ENCODE results near the gene RSAD1.

The RSAD1 gene

DNA sequence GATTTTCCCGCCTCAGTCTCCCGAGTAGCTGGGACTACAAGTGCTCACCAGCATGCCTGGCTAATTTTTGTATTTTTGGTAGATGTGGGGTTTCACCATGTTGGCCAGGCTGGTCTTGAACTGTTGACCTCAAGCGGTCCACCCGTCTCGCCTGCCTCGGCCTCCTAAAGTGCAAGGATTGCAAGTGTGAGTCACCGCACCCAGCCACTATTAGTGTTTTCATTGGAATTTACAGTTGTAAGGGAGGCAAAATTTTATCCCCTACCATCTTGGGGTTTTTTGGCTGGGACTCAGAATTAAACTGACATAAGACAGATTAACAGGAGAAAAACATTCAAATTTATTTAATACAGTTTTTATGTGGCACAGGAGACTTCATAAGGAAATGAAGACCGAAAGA is 17.3 kb downstream of the RSAD1 start:
- no peak for DNase-seq

GRCh38 chr17:50498021-50498874 is 19.6 kb downstream of the RSAD1 start:
- no peak for DNase-seq

DNA sequence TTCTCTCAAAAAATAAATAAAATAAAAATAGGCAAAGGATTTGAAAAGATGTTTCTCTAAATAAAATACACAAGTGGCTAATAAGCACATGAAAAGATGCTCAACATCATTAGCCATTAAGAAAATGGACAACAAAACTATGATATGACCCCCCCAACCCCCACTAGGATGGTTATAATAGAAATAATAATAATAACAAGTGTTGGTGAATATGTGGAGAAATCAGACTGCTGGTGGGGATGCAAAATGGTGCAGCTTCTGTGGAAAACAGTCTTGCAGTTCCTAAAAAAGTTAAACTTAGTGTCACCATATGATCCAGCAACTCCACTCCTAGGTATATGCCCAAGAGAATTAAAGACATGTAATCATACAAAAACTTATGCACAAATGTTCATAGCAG is 20.6 kb downstream of the RSAD1 start:
- no peak for DNase-seq

DNA sequence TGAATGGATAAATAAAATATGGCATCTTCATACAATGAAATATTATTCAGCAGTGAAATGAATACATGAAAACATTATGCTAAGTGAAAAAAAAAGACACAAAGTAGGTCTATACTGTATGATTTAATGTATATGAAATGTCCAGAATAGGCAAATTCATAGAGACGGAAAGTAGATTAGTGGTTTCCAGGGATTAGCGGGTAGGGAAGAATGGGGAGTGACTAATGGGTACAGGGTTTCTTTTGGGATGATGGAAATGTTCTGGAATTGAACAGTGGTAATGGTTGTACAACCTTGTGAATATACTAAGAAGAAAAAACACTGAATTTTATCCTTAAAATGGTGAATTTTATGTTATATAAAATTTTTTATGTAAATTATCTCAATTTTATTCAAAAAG is 21.1 kb downstream of the RSAD1 start:
- no peak for DNase-seq

- DNase-seq: no peak
Observed at GRCh38 chr17:50501054-50501453, 22.4 kb downstream of the RSAD1 start.

- no peak for DNase-seq
Observed at GRCh38 chr17:50502301-50502990, 23.8 kb downstream of the RSAD1 start.

GRCh38 chr17:50505591-50506130 is 27.0 kb downstream of the RSAD1 start:
- DNase-seq: no peak

GRCh38 chr17:50506298-50506697 is 27.6 kb downstream of the RSAD1 start:
- no peak for DNase-seq

- peak; percentile 75 for DNase-seq
Observed at GRCh38 chr17:50507871-50508572, 29.4 kb downstream of the RSAD1 start, which contains the start of gene MYCBPAP. TSS of gene MYCBPAP (plus strand) at chr17:50508439. CDS start at chr17:50508675, 236 bp downstream.

GRCh38 chr17:50508573-50509460 is 30.2 kb downstream of the RSAD1 start:
- no peak for DNase-seq

GRCh38 chr17:50511058-50511457 is 32.4 kb downstream of the RSAD1 start:
- no peak for DNase-seq

DNA sequence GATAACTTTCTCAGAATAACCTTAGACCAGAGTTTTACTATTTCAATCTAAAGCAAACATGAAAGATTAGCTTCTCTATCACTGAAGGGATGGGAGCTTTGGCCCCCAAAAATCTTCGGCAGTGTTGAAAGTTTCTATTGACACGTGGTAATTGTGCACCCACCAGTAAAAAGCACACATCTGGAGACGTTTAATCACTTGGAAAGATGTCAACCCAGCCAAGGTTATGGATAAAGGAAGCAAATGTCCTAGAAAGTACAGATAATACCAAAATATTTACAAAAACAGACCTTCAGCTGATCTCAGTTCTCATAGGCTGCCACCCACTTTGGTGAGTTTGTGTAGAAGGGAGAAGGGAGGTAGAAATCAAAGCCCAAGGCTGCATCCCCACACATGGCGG is 34.8 kb downstream of the RSAD1 start:
- DNase-seq: no peak

DNA sequence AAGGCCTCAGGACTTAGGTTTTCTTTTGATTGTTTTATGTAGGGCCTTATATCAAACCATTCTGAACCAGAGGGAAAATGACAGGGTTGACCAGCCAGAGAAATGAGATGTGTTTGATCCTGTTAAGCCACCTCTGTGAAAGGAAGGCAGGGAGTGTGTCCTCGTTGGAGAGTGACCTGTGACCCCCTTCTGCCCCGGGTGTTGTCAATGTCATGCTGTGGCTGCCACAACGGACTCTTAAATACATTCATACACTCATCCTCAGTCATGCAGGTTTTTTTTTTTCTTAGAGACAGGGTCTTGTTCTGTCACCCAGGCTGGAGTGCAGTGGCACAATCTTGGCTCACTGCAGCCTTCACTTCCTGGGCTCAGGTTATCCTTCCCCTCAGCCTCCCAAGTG is 35.7 kb downstream of the RSAD1 start:
- DNase-seq: no peak

DNA sequence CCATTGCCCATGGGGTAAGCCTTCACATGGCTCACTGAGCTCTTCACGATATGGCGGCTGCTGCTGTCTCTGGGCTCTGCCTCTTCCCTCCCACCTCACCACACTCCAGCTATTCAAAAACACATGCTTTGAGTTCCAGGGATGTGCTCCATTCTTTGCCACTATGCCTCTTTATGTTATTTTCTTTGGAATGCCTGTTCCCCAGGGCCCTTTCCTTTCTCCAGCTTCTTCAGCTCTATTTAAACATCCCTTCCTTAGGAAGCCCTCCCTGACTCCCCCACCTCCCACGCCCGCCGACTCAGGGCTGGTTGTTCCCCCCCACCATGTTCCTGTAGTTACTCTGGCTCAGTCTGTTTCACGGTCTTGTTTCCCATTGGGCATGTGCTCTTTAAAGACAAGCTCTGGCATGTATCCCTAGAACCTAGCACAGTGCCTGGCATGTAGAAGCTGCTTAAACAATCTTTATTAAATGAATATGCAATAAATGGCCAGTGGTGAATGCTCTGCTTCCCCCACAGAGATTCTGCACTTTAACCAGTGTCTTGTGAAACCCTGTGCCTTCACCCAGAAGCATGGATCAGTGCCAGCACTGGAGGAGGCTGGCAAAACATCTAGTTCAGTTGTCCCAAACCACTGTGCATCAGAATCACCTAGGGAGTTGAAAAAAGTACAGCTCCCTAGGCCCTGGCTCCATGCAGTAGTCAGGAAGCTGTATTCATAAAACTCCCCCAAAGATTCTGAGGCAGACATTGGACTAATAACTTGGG is 36.5 kb downstream of the RSAD1 start:
- DNase-seq: no peak

DNA sequence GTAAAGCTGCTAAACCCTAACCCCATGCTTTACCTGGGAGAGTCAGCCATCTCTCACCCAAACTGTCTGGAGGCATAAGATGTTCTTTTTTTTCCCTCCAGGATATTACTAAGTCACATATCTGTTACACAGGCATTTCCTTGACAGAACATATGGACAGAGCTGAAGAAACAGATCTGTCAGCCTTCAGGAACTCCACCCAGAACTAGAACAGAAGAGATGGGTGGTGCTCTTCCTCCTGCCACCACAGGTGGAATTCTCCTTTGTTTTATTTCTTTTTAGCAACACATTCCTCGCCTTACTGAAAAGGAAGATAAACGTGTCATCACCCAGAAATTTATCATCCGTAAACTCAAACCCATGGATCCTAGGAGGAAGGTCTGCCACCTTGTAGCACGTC is 38.4 kb downstream of the RSAD1 start:
- no peak for DNase-seq

DNA sequence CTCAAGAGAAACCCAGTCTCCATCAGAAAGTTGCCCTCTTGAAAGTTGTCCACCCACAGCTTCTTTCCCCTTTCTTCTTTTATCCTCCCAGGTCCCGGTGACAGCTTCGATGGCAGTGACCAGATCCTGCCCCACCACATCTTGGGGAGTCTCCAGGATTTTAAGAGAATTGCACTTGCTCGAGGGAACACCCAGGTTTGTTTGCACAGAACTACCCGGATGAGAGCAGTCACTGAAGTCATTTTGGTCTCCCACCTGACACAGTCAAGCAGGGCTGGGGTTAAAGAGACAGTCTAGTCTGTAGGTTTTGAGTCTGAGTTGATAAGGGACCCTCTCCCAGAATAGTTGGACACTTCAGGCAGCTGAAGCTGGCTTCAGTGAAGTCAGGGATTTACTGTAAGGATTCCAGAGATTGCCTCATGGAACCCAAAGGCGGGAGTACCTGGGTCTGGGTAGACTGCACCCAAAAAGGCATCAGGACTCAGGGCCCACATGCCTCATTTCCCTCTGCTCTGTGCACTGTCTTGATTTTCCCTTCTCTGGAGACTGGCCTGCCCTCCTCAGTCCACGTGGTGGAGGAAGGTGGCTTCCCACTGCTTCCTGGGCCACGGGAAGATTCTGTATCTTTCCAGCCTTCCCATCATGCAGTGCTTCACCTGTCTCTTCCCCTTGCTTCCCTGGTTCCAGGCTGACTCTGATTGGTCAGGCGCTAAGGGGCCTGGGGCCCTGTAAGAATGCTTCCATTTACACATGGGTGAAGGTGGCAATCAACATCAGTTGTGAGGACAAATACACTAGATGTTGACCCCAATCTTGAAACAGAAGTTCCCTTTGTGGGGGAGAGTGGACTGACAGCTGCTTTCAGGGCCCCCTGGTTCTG is 39.1 kb downstream of the RSAD1 start:
- no peak for DNase-seq

GRCh38 chr17:50518384-50519023 is 39.8 kb downstream of the RSAD1 start:
- DNase-seq: no peak

DNA sequence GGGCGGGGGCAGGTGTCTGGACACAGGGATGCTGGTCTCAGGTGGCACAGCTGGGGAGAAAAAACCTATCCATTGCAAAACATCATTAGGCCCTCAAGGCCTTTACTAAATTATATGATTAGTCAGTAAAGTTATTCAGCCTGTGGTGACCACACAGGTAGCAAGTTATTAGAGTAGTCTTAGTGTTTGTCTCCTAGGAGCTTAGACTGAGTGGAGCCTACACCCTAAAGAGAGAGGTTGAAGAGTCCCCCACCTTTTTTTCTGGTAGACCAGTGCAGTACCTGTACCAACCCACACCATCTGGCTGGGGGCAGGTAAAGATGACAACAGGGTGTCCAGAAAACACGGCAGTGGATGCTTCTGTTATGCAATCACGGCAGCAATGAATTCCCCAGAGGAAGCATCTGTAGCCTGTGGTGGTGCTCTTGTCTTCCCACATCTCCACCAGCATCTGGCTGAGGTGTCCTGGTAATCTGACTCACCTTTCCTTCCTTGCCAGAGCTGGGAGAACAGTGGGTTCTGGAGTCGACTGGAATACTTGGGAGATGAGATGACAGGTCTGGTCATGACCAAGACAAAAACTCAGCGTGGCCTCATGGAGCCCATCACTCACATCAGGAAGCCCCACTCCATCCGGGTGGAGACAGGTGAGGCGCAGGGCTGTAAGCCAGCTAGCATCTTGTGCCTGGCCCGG is 40.6 kb downstream of the RSAD1 start:
- DNase-seq: no peak

- no peak for DNase-seq
Observed at GRCh38 chr17:50520483-50520882, 41.8 kb downstream of the RSAD1 start.

All from effector CD4-positive, alpha-beta T cell (primary cell).